HCT116 (cell line): ENCODE measurements around the gene THSD7A. TPM values are rescaled to one million over a fixed set of nuclear protein-coding genes. Genes with fewer than 3 reads are reported as not detected.

Source experiments
- ATAC-seq: fragments of 200-7000 bp; cut with Tn5 transposase; 2 replicates; pipeline ENCODE4 v1.9.1; 2020; ENCODE audit warnings: mild to moderate bottlenecking, moderate library complexity
- BruUV-seq: library from RNA; stranded (reverse); fragments of 400-500 nt; replicated peaks from 2 replicates; lab custom pipeline; 2021; lab: Mats Ljungman, UMichigan
- CTCF ChIA-PET: fragments of 300-600 bp; sonication (Branson Sonifier 250); formaldehyde crosslinking; loops from one replicate; lab custom pipeline; 2021; ENCODE audit warnings: antibody characterized with exemption; lab: Charles Lee
- POLR2A ChIA-PET: fragments of 300-600, 350-600 bp; sonication (Branson Sonifier 250); formaldehyde crosslinking; loops from one replicate; lab custom pipeline; 2021; ENCODE audit warnings: antibody characterized with exemption; lab: Charles Lee
- RAD21 ChIA-PET, 2 experiments: fragments of 300-600 bp; sonication (Branson Sonifier 250); formaldehyde crosslinking; loops; one replicate each; lab custom pipeline; 2023; ENCODE audit warnings: low total read pairs in 2 of 2; ENCODE audit not compliant: uncharacterized antibody in 2 of 2, unreplicated experiment in 2 of 2, low non-redundant PET in 1 of 2; lab: Charles Lee
- DNase-seq: peaks from one replicate; pipeline ENCODE4 v3.0.0-alpha.2; 2010; ENCODE audit warnings: low read depth, low spot score
- H2AFZ ChIP-seq: fragments of 200-600 bp; shearing (Covaris generic), sonication (generic); 2 replicates; pipeline ENCODE4 v1.6.1; 2017; ENCODE audit warnings: low read depth, mixed run types, mixed read lengths, antibody characterized with exemption, low read length; ENCODE audit not compliant: poor library complexity, severe bottlenecking
- H3K27ac ChIP-seq: 2 replicates; pipeline ENCODE4 v1.5.1; 2012; ENCODE audit warnings: low read depth, low read length
- H3K27me3 ChIP-seq: fragments of 200-600 bp; sonication (generic); 2 replicates; pipeline ENCODE4 v1.6.1; 2016; ENCODE audit warnings: mixed run types, low read length, mixed read lengths; ENCODE audit not compliant: insufficient read depth
- H3K36me3 ChIP-seq, 2 experiments: fragments of 200-500 bp in 1 of 2; fragments of 200-600 bp in 1 of 2; sonication (Bioruptor generic) in 1 of 2; sonication (generic) in 1 of 2; 2 replicates each; pipeline versions ENCODE4 v1.5.1 to v1.6.1; 2014 to 2016; ENCODE audit warnings: low read length in 2 of 2, inconsistent platforms in 1 of 2, mixed read lengths in 1 of 2, mixed run types in 1 of 2; ENCODE audit not compliant: insufficient read depth in 2 of 2, control insufficient read depth in 1 of 2
- H3K4me1 ChIP-seq, 2 experiments: fragments of 200-600 bp in 1 of 2; sonication (generic) in 1 of 2; 2 replicates each; pipeline versions ENCODE4 v1.5.1 to v1.6.1; 2012 to 2017; ENCODE audit warnings: low read length in 2 of 2, inconsistent platforms in 1 of 2, mild to moderate bottlenecking in 1 of 2, mixed read lengths in 1 of 2, mixed run types in 1 of 2, moderate library complexity in 1 of 2; ENCODE audit not compliant: insufficient read depth in 2 of 2, control insufficient read depth in 1 of 2
- H3K4me2 ChIP-seq: fragments of 200-600 bp; sonication (generic); 2 replicates; pipeline ENCODE4 v1.6.1; 2017; ENCODE audit warnings: mixed run types, low read length, mixed read lengths
- H3K4me3 ChIP-seq, 2 experiments: fragments of 200-600 bp in 1 of 2; sonication (generic) in 1 of 2; replicated peaks in 1 of 2; 2 replicates each; pipeline ENCODE4 v1.5.1; 2011 to 2016; ENCODE audit warnings: low read length in 2 of 2, control low read depth in 1 of 2, low read depth in 1 of 2, mild to moderate bottlenecking in 1 of 2, mixed read lengths in 1 of 2, mixed run types in 1 of 2
- H3K79me2 ChIP-seq: fragments of 200-600 bp; sonication (generic); 2 replicates; pipeline ENCODE4 v1.6.1; 2017; ENCODE audit warnings: mild to moderate bottlenecking, mixed run types, low read length, moderate library complexity, mixed read lengths; ENCODE audit not compliant: insufficient read depth
- H3K9ac ChIP-seq: fragments of 200-600 bp; sonication (generic); 2 replicates; pipeline ENCODE4 v1.6.1; 2016; ENCODE audit warnings: low read length, mixed read lengths
- H3K9me2 ChIP-seq: fragments of 200-600 bp; sonication (generic), shearing (Covaris generic); 2 replicates; pipeline ENCODE4 v1.6.1; 2017; ENCODE audit warnings: mixed run types, mild to moderate bottlenecking, moderate library complexity; ENCODE audit not compliant: insufficient read depth
- H3K9me3 ChIP-seq, 2 experiments: fragments of 200-500 bp in 1 of 2; fragments of 200-600 bp in 1 of 2; sonication (Bioruptor generic) in 1 of 2; sonication (generic) in 1 of 2; 2 replicates each; pipeline ENCODE4 v1.6.1; 2014 to 2017; ENCODE audit warnings: low read length in 2 of 2, mixed read lengths in 2 of 2, inconsistent platforms in 1 of 2, low read depth in 1 of 2, mild to moderate bottlenecking in 1 of 2, mixed run types in 1 of 2, moderate library complexity in 1 of 2; ENCODE audit not compliant: control insufficient read depth in 1 of 2, insufficient read depth in 1 of 2
- H4K20me1 ChIP-seq: fragments of 200-600 bp; sonication (generic), shearing (Covaris generic); 2 replicates; pipeline ENCODE4 v1.6.1; 2017; ENCODE audit warnings: mixed run types, mild to moderate bottlenecking, moderate library complexity; ENCODE audit not compliant: insufficient read depth
- CEBPB ChIP-seq: IDR thresholded peaks from 2 replicates; pipeline ENCODE4 v1.6.1; 2012; ENCODE audit warnings: low read depth
- EGR1 ChIP-seq: IDR thresholded peaks from 2 replicates; pipeline ENCODE4 v1.6.1; 2012; ENCODE audit warnings: low read depth
- EZH2 ChIP-seq: fragments of 200-600 bp; sonication (generic); IDR thresholded peaks from 2 replicates; pipeline ENCODE4 v1.6.1; 2017; ENCODE audit warnings: antibody characterized with exemption, mixed run types
- EZH2phosphoT487 ChIP-seq: fragments of 200-600 bp; IDR thresholded peaks from 2 replicates; pipeline ENCODE4 v1.6.1; 2018; ENCODE audit warnings: antibody characterized with exemption, borderline replicate concordance
- FOSL1 ChIP-seq: IDR thresholded peaks from 2 replicates; pipeline ENCODE4 v1.6.1; 2012; ENCODE audit warnings: low read depth
- JUND ChIP-seq: IDR thresholded peaks from 2 replicates; pipeline ENCODE4 v1.6.1; 2012
- POLR2AphosphoS5 ChIP-seq: IDR thresholded peaks from 2 replicates; pipeline ENCODE4 v1.6.1; 2011; ENCODE audit warnings: mild to moderate bottlenecking, low read depth, low read length, moderate library complexity
- RAD21 ChIP-seq: IDR thresholded peaks from 2 replicates; pipeline ENCODE4 v1.6.1; 2012; ENCODE audit warnings: low read depth, mild to moderate bottlenecking
- SIN3A ChIP-seq: IDR thresholded peaks from 2 replicates; pipeline ENCODE4 v1.6.1; 2012; ENCODE audit warnings: low read depth
- SP1 ChIP-seq: IDR thresholded peaks from 2 replicates; pipeline ENCODE4 v1.6.1; 2012; ENCODE audit warnings: low read depth
- ZFX ChIP-seq: fragments of 450-650 bp; IDR thresholded peaks from 2 replicates; pipeline ENCODE4 v1.6.1; 2017
- ZNF274 ChIP-seq: fragments of 200-500 bp; sonication (Bioruptor generic); IDR thresholded peaks from 2 replicates; pipeline ENCODE4 v1.6.1; 2014; ENCODE audit warnings: mild to moderate bottlenecking, low read depth, low read length, inconsistent platforms
- intact Hi-C: fragments of 100-400 bp; cut with micrococcal nuclease; formaldehyde crosslinking; loops from 2 replicates; pipeline ENCODE4 v1.10.0; 2022
- total RNA-seq: library from RNA; stranded (reverse); gene quantifications from one replicate; pipeline ENCODE4 v1.2.1, GENCODE V29; 2021; ENCODE audit not compliant: unreplicated experiment
- TF ChIP-seq, protein P1 (sequence below): IDR thresholded peaks from 2 replicates; pipeline ENCODE4 v1.6.1; 2012; ENCODE audit warnings: low read depth
- TF ChIP-seq, protein P2 (sequence below): IDR thresholded peaks from 2 replicates; pipeline ENCODE4 v1.6.1; 2012

Gene THSD7A
- total RNA-seq, 1 experiment from 2014 or later = 0.05 TPM

DNA sequence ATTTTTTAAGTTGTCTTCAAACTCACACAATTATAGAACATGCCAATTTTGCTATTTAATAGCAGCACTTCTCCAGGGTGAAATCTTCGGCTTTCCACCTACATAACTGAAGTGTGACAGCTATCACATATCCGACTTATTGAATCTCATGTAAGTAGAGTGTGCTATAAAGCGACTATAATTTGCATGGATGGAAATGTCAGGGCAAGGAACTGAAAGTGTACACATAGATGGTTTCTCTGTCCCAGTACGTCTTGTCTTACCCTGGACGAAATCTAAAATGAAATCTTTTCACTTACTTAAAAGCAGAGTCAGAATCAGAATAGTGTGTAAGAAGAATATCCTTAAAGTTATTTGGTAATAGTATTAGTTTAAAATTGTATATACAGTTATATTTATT lies 132.3 kb downstream of the THSD7A start (continued):
- TF ChIP-seq, protein P1, sequence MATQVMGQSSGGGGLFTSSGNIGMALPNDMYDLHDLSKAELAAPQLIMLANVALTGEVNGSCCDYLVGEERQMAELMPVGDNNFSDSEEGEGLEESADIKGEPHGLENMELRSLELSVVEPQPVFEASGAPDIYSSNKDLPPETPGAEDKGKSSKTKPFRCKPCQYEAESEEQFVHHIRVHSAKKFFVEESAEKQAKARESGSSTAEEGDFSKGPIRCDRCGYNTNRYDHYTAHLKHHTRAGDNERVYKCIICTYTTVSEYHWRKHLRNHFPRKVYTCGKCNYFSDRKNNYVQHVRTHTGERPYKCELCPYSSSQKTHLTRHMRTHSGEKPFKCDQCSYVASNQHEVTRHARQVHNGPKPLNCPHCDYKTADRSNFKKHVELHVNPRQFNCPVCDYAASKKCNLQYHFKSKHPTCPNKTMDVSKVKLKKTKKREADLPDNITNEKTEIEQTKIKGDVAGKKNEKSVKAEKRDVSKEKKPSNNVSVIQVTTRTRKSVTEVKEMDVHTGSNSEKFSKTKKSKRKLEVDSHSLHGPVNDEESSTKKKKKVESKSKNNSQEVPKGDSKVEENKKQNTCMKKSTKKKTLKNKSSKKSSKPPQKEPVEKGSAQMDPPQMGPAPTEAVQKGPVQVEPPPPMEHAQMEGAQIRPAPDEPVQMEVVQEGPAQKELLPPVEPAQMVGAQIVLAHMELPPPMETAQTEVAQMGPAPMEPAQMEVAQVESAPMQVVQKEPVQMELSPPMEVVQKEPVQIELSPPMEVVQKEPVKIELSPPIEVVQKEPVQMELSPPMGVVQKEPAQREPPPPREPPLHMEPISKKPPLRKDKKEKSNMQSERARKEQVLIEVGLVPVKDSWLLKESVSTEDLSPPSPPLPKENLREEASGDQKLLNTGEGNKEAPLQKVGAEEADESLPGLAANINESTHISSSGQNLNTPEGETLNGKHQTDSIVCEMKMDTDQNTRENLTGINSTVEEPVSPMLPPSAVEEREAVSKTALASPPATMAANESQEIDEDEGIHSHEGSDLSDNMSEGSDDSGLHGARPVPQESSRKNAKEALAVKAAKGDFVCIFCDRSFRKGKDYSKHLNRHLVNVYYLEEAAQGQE = no peak
- TF ChIP-seq, protein P2, sequence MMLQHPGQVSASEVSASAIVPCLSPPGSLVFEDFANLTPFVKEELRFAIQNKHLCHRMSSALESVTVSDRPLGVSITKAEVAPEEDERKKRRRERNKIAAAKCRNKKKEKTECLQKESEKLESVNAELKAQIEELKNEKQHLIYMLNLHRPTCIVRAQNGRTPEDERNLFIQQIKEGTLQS = no peak
- no peak for TF ChIP-seq FOSL1
- no peak for TF ChIP-seq ZFX
- no peak for TF ChIP-seq JUND
- no peak for TF ChIP-seq EZH2phosphoT487

DNA sequence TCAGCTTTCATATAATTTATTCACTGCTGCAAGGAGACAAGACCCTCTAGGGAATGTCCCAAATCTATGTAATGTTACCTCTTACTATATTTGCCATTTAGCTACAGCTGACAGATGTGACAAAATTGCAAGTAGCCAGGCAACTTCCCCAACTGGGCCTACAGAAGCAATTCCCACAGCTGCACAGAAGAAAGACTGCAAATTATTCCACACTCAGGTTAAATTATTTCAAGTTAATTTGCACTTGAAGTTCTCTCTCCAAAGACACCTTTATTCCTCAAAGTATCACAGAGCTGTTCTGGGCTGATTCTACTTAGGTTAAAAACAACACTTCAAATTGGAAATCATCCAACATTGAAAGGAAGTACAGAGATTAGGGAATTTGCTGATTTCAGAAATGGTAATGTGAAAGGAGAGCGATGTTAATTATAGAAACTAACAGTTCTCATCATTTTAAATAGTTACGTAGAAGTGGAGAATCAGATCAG lies 133.6 kb downstream of the THSD7A start:
- Histone ChIP-seq H3K27me3 (no peaks in the 10 kb centered on the region), H3K79me2 (no peaks in the 10 kb centered on the region), H2AFZ (no peak overlapping the region), H3K27ac (no peak overlapping the region), H3K36me3 (no peaks in the 10 kb centered on the region), H3K9me2 (no peaks in the 10 kb centered on the region), H3K9me3 (no peaks in the 10 kb centered on the region), H4K20me1 (no peaks in the 10 kb centered on the region), H3K4me3 (no peak overlapping the region), H3K9ac (no peak overlapping the region), H3K4me2 (no peak overlapping the region), H3K4me1 (no peaks in the 10 kb centered on the region)
- ATAC-seq (no peak), DNase-seq (no peak)
- TF ChIP-seq ZFX = no peak
- TF ChIP-seq, protein P2 = no peak
- TF ChIP-seq ZNF274 = no peak
- no peak for TF ChIP-seq FOSL1
- no peak for TF ChIP-seq EGR1
- no peak for TF ChIP-seq POLR2AphosphoS5
- no peak for TF ChIP-seq RAD21
- TF ChIP-seq CEBPB = no peak
- TF ChIP-seq SIN3A = no peak
- TF ChIP-seq EZH2 = no peak
- TF ChIP-seq SP1 = no peak
- intact Hi-C loops = no loop called here
- BruUV-seq = no TSS peak
- ChIA-PET POLR2A (no interaction called here), RAD21 (no interaction called here), CTCF (no interaction called here)
